Measurements from ENCODE around the gene HMGA1.
A peak's percentile ranks its signal among the peaks of the same experiment; 100 is the strongest.

Gene HMGA1

GRCh38 chr6:34236443-34237315, at the start of gene HMGA1:
Gene HMGA1 (plus strand): TSS chr6:34236873. CDS start chr6:34240781, 3,908 bp downstream.
- peak; percentile 91 to 93 for DNase-seq

GRCh38 chr6:34189806-34190503, 46.7 kb upstream of the HMGA1 start:
- peak; percentile 56 to 58 for DNase-seq

- no peak for DNase-seq
Observed at GRCh38 chr6:34190504-34191122, 46.1 kb upstream of the HMGA1 start.

- no peak for DNase-seq
Observed at GRCh38 chr6:34194772-34195171, 41.9 kb upstream of the HMGA1 start.

- no peak for DNase-seq
Observed at GRCh38 chr6:34195726-34196115, 41.0 kb upstream of the HMGA1 start.

GRCh38 chr6:34196116-34196832, 40.4 kb upstream of the HMGA1 start:
- DNase-seq: peak; percentile 93 to 94

GRCh38 chr6:34196833-34197195, 39.9 kb upstream of the HMGA1 start:
- DNase-seq: no peak

GRCh38 chr6:34200340-34200971, 36.2 kb upstream of the HMGA1 start:
- DNase-seq: no peak

- DNase-seq: no peak
Observed at GRCh38 chr6:34201455-34202107, 35.1 kb upstream of the HMGA1 start.

GRCh38 chr6:34202329-34203201, 34.1 kb upstream of the HMGA1 start:
- no peak for DNase-seq

- DNase-seq: no peak
Observed at GRCh38 chr6:34204693-34205092, 32.0 kb upstream of the HMGA1 start.

GRCh38 chr6:34205466-34205865, 31.2 kb upstream of the HMGA1 start:
- DNase-seq: no peak

GRCh38 chr6:34205916-34206315, 30.8 kb upstream of the HMGA1 start:
- DNase-seq: no peak

- DNase-seq: no peak
Observed at GRCh38 chr6:34206726-34207125, 29.9 kb upstream of the HMGA1 start.

GRCh38 chr6:34207695-34208443, 28.8 kb upstream of the HMGA1 start:
- DNase-seq: peak in 1 of 2 donors; percentile 17

- no peak for DNase-seq
Observed at GRCh38 chr6:34213772-34214171, 22.9 kb upstream of the HMGA1 start.

- no peak for DNase-seq
Observed at GRCh38 chr6:34218691-34219090, 18.0 kb upstream of the HMGA1 start.

GRCh38 chr6:34223381-34223955, 13.2 kb upstream of the HMGA1 start:
- DNase-seq: no peak
